Lung (tissue), 12 donors: Measurements from ENCODE around the gene FCRLB. TPM values are rescaled to one million over a fixed set of nuclear protein-coding genes. Genes with fewer than 3 reads are reported as not detected.

Experiments
- ATAC-seq: fragments of 200-7000 bp; cut with Tn5 transposase; one replicate; pipeline ENCODE4 v1.9.1; 2020; ENCODE audit warnings: moderate number of reproducible peaks; ENCODE audit not compliant: insufficient read depth, low FRiP score
- DNase-seq, 3 donors: peaks; one replicate each; pipeline ENCODE4 v3.0.0-alpha.2; 2013 to 2017
- H3K27ac ChIP-seq, 2 donors: one replicate each; pipeline ENCODE4 v1.5.1; 2013; ENCODE audit warnings: mild to moderate bottlenecking in 2 of 2, moderate library complexity in 2 of 2, control low read depth in 1 of 2, inconsistent platforms in 1 of 2, low read depth in 1 of 2, low read length in 1 of 2
- H3K27me3 ChIP-seq, 3 donors: one replicate each; pipeline ENCODE4 v1.5.1; 2013; ENCODE audit warnings: low read length in 2 of 3; ENCODE audit not compliant: control insufficient read depth in 3 of 3, insufficient read depth in 3 of 3
- H3K36me3 ChIP-seq, 4 donors: one replicate each; pipeline ENCODE4 v1.5.1; 2013; ENCODE audit warnings: low read length in 4 of 4, mild to moderate bottlenecking in 1 of 4, moderate library complexity in 1 of 4; ENCODE audit not compliant: control insufficient read depth in 4 of 4, insufficient read depth in 4 of 4
- H3K4me1 ChIP-seq, 5 donors: one replicate each; pipeline ENCODE4 v1.5.1; 2013; ENCODE audit warnings: low read length in 5 of 5, mild to moderate bottlenecking in 2 of 5, moderate library complexity in 1 of 5; ENCODE audit not compliant: control insufficient read depth in 5 of 5, insufficient read depth in 5 of 5
- H3K4me3 ChIP-seq: one replicate; pipeline ENCODE4 v1.5.1; 2013; ENCODE audit warnings: mild to moderate bottlenecking, control low read depth, moderate library complexity
- H3K9ac ChIP-seq, 2 donors: one replicate each; pipeline ENCODE4 v1.5.1; 2013; ENCODE audit warnings: low read length in 2 of 2, control low read depth in 1 of 2; ENCODE audit not compliant: insufficient read depth in 1 of 2
- H3K9me3 ChIP-seq, 4 donors: one replicate each; pipeline ENCODE4 v1.5.1; 2013; ENCODE audit warnings: low read length in 3 of 4, mild to moderate bottlenecking in 1 of 4, moderate library complexity in 1 of 4; ENCODE audit not compliant: control insufficient read depth in 4 of 4, insufficient read depth in 3 of 4
- CTCF ChIP-seq: IDR thresholded peaks from 2 replicates; pipeline ENCODE4 v1.5.1; 2012; ENCODE audit warnings: mild to moderate bottlenecking; ENCODE audit errors: control extremely low read depth, extremely low read depth
- WGBS, 2 donors: extraction: QIAGEN DNeasy Blood & Tissue Kit; methylation state at CpG; one replicate each; pipeline ENCODE4 v1.1.7; 2013; 5-methylcytosine and 5-hydroxymethylcytosine counted together
- polyA plus RNA-seq, 2 donors: library from polyadenylated mRNA; stranded (reverse); fragments of 200-250 nt; gene quantifications; one replicate each; pipeline ENCODE4 v1.2.1, GENCODE V29; 2013
- total RNA-seq, 2 donors: library from RNA; depleted of rRNA in 1 of 2; stranded (reverse); fragments of >200 nt in 1 of 2; gene quantifications; one replicate each; pipeline ENCODE4 v1.2.1, GENCODE V29; 2014 to 2021
- donor health status: control.
- donor health status: control.
- donor health status: Bipolar disorder and iron deficiency.
- donor health status: healthy.
- donor health status: DM: yes; HTN: yes; CAD: no.

The FCRLB gene
- total and polyA plus RNA-seq, 4 donors: 0.34 to 0.90 (median 0.72) TPM

GRCh38 chr1:161738627-161739287 lies 17.4 kb downstream of the FCRLB start:
- Histone ChIP-seq H3K9ac (no peak overlapping the region), H3K27ac (peak overlapping the region in 1 of 2 donors; percentile 71), H3K4me1 (no peaks in the 10 kb centered on the region), H3K27me3 (peaks cover 0 to 6% (median 5%) of the 10 kb centered on the region in 3 donors), H3K9me3 (no peaks in the 10 kb centered on the region), H3K4me3 (no peak overlapping the region), H3K36me3 (no peaks in the 10 kb centered on the region)
- DNase-seq (peak in 2 of 3 donors; percentile 53 to 62), ATAC-seq (peak; percentile 54)
- 74% methylated on average over 4 of the region's 4 CpGs for WGBS, 2 donors
- TF ChIP-seq CTCF: peak; percentile 52

- Histone ChIP-seq H3K4me3 (no peak overlapping the region), H3K36me3 (no peaks in the 10 kb centered on the region), H3K27me3 (peaks cover 0 to 6% (median 5%) of the 10 kb centered on the region in 3 donors), H3K9ac (no peak overlapping the region), H3K9me3 (no peaks in the 10 kb centered on the region), H3K27ac (peak overlapping the region in 1 of 2 donors; percentile 64), H3K4me1 (no peaks in the 10 kb centered on the region)
- peak; percentile 50 for ATAC-seq
- no peak for TF ChIP-seq CTCF
- 37 to 41% methylated on average over 8 of the region's 8 CpGs for WGBS, 2 donors
- peak in 1 of 3 donors; percentile 13 for DNase-seq
These were observed 18.7 kb downstream of the FCRLB start for GRCh38 chr1:161739865-161740566.

GRCh38 chr1:161740921-161741320 lies 19.6 kb downstream of the FCRLB start:
- no peak for TF ChIP-seq CTCF
- Histone ChIP-seq H3K9ac (no peak overlapping the region), H3K4me3 (no peak overlapping the region), H3K27me3 (peaks cover 0 to 6% (median 2%) of the 10 kb centered on the region in 3 donors), H3K27ac (no peak overlapping the region), H3K9me3 (no peaks in the 10 kb centered on the region), H3K36me3 (no peaks in the 10 kb centered on the region), H3K4me1 (no peaks in the 10 kb centered on the region)
- 70 to 71% methylated on average over 6 of the region's 6 CpGs for WGBS, 2 donors
- ATAC-seq (no peak), DNase-seq (no peak)
